Measurements from ENCODE around the gene NIPAL1. TPM values are rescaled to one million over a fixed set of nuclear protein-coding genes. Genes with fewer than 3 reads are reported as not detected.

NIPAL1 gene
- total and polyA plus RNA-seq, 2 donors (not counting 3 experiments of a cell fraction or from before 2014, with no cell fraction given), result 0.36 to 1.7 TPM

- dilution Hi-C loops (cut with MboI; ENCODE audit: extremely low pct_ligation_motif_present, low sequenced_read_pairs) (no loop called here), intact Hi-C loops (cut with micrococcal nuclease) (no loop called here)
- H3K27ac ChIP-seq (ENCODE audit: insufficient read depth, low read depth, low read length), result no peak overlapping the region
- POLR2A ChIA-PET, result no interaction called here
- TF ChIP-seq POLR2A (IDR thresholded peaks at IDR 0.05; ENCODE audit: low read depth, low read length) (no peak), EZH2 (IDR thresholded peaks at IDR 0.05; ENCODE audit: borderline replicate concordance, low read depth, low read length, severe bottlenecking) (no peak), JUN (IDR thresholded peaks at IDR 0.05; ENCODE audit: borderline replicate concordance, insufficient read depth, insufficient read length, low read depth) (no peak), GATA2 (IDR thresholded peaks at IDR 0.05; ENCODE audit: insufficient read depth, insufficient read length, low read depth, low read length) (no peak), POLR2AphosphoS5 (IDR thresholded peaks at IDR 0.05; ENCODE audit: insufficient read depth, low read depth, low read length) (no peak)
- TF ChIP-seq, protein P1, sequence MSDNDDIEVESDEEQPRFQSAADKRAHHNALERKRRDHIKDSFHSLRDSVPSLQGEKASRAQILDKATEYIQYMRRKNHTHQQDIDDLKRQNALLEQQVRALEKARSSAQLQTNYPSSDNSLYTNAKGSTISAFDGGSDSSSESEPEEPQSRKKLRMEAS (IDR thresholded peaks at IDR 0.05; ENCODE audit: insufficient read depth, insufficient read length), result no peak
- no peaks in the 10 kb centered on the region for H4K20me1 ChIP-seq (replicated peaks; ENCODE audit: control insufficient read depth, extremely low read depth, insufficient read depth, low read length)
- no peak for FAIRE-seq
- H3K9ac ChIP-seq (replicated peaks; ENCODE audit: extremely low read depth, insufficient read depth, low read length), result no peak overlapping the region
- no peaks in the 10 kb centered on the region for H3K79me2 ChIP-seq (ENCODE audit: control insufficient read depth, insufficient read depth, low read length)
- no peaks in the 10 kb centered on the region for H3K27me3 ChIP-seq (ENCODE audit: control insufficient read depth in 2 of 2, insufficient read depth in 2 of 2, low read length in 2 of 2)
- no peaks in the 10 kb centered on the region for H3K9me3 ChIP-seq (replicated peaks; ENCODE audit: control insufficient read depth, insufficient read depth, low read length)
- no peak overlapping the region for H2AFZ ChIP-seq (ENCODE audit: low read depth, low read length)
- H3K36me3 ChIP-seq (ENCODE audit: control insufficient read depth in 2 of 2, extremely low read depth in 1 of 2, insufficient read depth in 2 of 2, low read length in 2 of 2), result no peaks in the 10 kb centered on the region
- no peaks in the 10 kb centered on the region for H3K9me1 ChIP-seq (replicated peaks; ENCODE audit: control insufficient read depth, extremely low read depth, insufficient read depth, low read length)
- no peak overlapping the region for H3K4me2 ChIP-seq (ENCODE audit: insufficient read depth, low read length)
- no peak overlapping the region for H3K4me3 ChIP-seq (replicated peaks in 1 of 3; ENCODE audit: insufficient read depth in 1 of 3, low read depth in 1 of 3, low read length in 3 of 3)
- no TSS peak for BruUV-seq (replicated peaks)
- peaks cover 7% of the 10 kb centered on the region for H3K4me1 ChIP-seq (ENCODE audit: control insufficient read depth, extremely low read depth, insufficient read depth, low read length)
- CTCF ChIA-PET, result no interaction called here
- DNase-seq (ENCODE audit: low read depth, low spot score), result no peak
Observed at GRCh38 chr4:48074657-48075056, 58.1 kb downstream of the NIPAL1 start.

- no peaks in the 10 kb centered on the region for H4K20me1 ChIP-seq (replicated peaks; ENCODE audit: control insufficient read depth, extremely low read depth, insufficient read depth, low read length)
- no peak overlapping the region for H3K4me2 ChIP-seq (ENCODE audit: insufficient read depth, low read length)
- intact Hi-C loops (cut with micrococcal nuclease), result no loop called here
- FAIRE-seq (no peak), DNase-seq (ENCODE audit: low read depth, low spot score) (no peak)
- H3K79me2 ChIP-seq (ENCODE audit: control insufficient read depth, insufficient read depth, low read length), result no peaks in the 10 kb centered on the region
- H2AFZ ChIP-seq (ENCODE audit: low read depth, low read length), result no peak overlapping the region
- ChIA-PET CTCF (interaction anchor here (1.0 to 1.9 kb wide), 4 partner anchors 44 to 143 kb away, joined by 3 to 11 read pairs (median 6); no protein-coding TSS in a partner anchor), POLR2A (no interaction called here)
- H3K4me3 ChIP-seq (replicated peaks in 1 of 3; ENCODE audit: insufficient read depth in 1 of 3, low read depth in 1 of 3, low read length in 3 of 3), result no peak overlapping the region
- no peak overlapping the region for H3K27ac ChIP-seq (ENCODE audit: insufficient read depth, low read depth, low read length)
- dilution Hi-C loops (cut with MboI; ENCODE audit: extremely low pct_ligation_motif_present, low sequenced_read_pairs), result no loop called here
- peaks cover 28% of the 10 kb centered on the region for H3K4me1 ChIP-seq (ENCODE audit: control insufficient read depth, extremely low read depth, insufficient read depth, low read length)
- H3K9me3 ChIP-seq (replicated peaks; ENCODE audit: control insufficient read depth, insufficient read depth, low read length), result no peaks in the 10 kb centered on the region
- H3K27me3 ChIP-seq (ENCODE audit: control insufficient read depth in 2 of 2, insufficient read depth in 2 of 2, low read length in 2 of 2), result no peaks in the 10 kb centered on the region
- H3K36me3 ChIP-seq (ENCODE audit: control insufficient read depth in 2 of 2, extremely low read depth in 1 of 2, insufficient read depth in 2 of 2, low read length in 2 of 2), result no peaks in the 10 kb centered on the region
- no peaks in the 10 kb centered on the region for H3K9me1 ChIP-seq (replicated peaks; ENCODE audit: control insufficient read depth, extremely low read depth, insufficient read depth, low read length)
- TF ChIP-seq POLR2AphosphoS5 (IDR thresholded peaks at IDR 0.05; ENCODE audit: insufficient read depth, low read depth, low read length), result no peak
- TF ChIP-seq JUN (IDR thresholded peaks at IDR 0.05; ENCODE audit: borderline replicate concordance, insufficient read depth, insufficient read length, low read depth), result no peak
- no peak for TF ChIP-seq EZH2 (IDR thresholded peaks at IDR 0.05; ENCODE audit: borderline replicate concordance, low read depth, low read length, severe bottlenecking)
- TF ChIP-seq CTCF (IDR thresholded peaks at IDR 0.05; ENCODE audit: extremely low read depth in 1 of 2, insufficient read depth in 1 of 2, low read depth in 1 of 2, low read length in 2 of 2), result no peak
- TF ChIP-seq, protein P1 (IDR thresholded peaks at IDR 0.05; ENCODE audit: insufficient read depth, insufficient read length), result no peak
- TF ChIP-seq FOS (IDR thresholded peaks at IDR 0.05; ENCODE audit: borderline replicate concordance, insufficient read depth, low read length), result no peak
- TF ChIP-seq MYC (IDR thresholded peaks at IDR 0.05; ENCODE audit: low read depth, low read length), result no peak
- H3K9ac ChIP-seq (replicated peaks; ENCODE audit: extremely low read depth, insufficient read depth, low read length), result no peak overlapping the region
- no TSS peak for BruUV-seq (replicated peaks)
Observed at GRCh38 chr4:48078425-48078824, 61.9 kb downstream of the NIPAL1 start.
